NCI-H69 (cell line): ENCODE data around the gene ZBTB8B.
"Not testable (repeated sequence)": the region's sequence is repeated elsewhere in the genome, so short reads cannot be mapped to it uniquely, and the experiment has no call there.

ENCODE experiments used
- DNase-seq: peaks from one replicate; lab custom pipeline; 2025; lab: John Stamatoyannopoulos, UW

The ZBTB8B gene

DNA sequence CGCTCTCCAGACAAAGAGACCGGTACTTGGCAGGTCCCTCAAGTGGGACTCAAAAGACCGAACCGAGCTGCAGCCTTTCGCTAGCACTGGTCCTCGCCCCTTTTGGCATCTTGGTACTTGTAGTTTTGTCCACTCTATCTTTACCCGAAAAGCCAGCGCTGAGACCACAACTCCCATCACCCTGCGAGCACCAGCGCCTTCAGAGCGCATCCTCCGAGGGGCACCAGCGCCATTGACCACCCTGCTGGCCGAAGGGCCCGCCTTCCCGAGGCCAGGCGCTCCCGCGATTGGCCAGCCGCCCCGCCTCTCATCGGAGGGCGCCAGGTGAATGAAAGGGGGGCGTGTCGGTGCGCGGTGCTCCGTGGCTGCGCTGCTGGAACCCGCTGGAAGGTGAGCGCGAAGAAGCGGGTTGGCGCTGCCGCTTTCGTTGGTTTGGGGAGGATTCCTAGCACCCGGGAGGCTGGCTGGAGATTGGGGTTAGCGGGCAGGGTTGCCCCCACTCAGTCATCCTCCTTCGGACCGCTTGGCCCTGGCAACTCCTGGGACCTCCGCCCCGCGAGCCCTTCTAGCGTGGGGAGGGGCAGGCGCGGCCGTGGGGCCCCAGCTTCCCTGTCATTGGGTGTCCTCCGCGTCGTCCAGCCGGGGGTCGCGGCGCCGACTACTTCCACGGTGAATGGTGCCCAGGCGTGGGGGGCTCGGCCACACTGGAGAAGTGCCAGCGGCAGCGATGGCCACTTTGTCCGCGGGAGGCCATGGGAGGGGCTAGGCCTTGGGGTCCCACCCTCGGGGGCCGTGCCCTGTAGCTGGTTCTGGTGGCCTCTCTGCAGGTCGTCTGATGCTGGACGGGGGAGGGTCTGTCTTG is at the start of gene ZBTB8B:
Gene ZBTB8B (plus strand): TSS at position 357 of the 862 bp plus-strand sequence. CDS start 5,553 bp downstream, outside the sequence.
- peak; percentile 95 for DNase-seq

DNA sequence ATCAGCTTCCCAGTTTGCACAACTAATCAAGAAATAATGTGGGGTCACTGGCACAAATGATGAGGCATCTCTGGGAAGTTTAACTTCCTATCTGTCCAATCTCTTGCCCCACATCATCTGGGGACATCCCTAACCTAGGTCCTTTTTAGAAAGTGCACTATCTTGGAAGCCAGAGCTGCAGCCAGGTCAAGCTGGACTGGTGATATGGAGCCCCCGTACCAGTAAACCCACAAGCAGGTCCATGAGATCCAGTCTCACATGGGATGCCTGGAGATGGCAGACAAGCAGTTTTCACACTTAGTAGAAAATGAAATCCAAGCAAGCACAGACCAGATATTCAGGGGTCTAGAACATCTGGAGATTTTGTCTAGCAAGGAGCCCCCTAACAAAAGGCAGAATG is 43.1 kb upstream of the ZBTB8B start:
- DNase-seq = no peak

DNA sequence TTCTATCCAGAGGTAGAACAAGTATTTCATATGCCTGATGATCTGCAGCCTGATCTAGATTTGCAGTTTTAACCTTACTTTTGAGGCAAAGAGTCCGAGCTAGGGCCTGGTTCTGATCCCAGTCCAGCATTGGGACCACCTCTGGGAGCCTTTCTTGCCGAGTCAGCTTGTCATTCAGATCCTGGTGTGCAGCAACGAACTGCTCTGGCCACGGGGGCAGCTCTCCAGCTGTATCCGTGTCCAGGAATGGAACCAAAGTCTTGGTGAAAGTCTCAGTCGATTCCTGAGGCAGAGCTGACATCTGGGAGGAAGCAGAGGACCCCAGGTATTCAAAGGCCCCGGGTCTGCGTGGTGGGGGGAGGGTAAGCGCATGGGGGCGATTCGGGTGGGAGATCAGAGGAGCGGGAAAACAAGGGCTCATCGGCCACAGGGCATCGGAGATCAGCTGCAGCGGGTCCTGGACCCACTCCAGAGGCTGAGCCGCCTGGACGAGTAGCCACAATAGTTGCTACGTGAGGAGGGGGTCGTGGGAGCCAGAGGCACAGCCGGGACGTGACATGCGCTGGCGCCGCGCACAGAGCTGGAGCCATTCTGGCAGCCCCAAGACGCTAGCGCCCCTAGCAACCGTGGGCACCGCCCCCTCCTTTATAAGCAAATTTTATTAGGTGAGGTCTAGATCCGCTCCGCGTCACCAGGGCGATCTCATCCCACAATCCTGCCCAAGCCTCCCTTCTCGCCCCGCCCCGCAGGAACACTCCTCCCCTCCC is 38.2 kb upstream of the ZBTB8B start:
- peak; percentile 76 for DNase-seq

DNA sequence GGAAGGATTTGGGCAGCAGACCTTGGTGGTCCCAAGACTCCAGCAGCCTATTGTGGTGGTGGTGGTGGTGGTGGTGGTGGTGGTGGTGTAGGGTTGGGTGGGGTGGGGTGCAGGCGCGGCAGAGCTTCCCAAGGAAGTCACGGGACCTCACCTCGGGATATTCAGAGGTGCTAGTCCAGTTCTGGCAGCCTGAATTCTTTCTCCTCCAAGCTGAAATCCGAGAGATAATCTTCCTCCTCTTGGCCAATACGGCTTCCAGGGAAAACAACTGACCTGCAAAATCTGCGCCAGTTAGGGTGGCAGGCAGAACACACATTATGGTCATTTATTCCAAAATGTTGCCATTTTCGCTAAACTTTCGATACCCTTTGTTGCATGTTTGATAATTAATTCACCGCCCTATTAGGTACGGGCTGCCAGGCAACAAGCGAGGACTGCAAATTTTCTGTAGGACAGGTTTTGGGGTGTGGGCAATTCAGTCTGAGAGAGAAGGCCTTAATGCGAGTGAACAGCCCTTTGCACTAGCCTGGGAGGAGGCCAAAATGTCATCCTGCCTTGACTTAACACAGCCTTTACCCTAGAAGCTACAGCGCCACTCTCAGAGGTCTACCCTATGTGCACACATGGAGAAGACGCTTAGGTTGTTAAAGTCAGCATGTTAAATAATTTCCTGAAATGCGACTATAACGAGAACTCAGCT is 37.5 kb upstream of the ZBTB8B start:
- DNase-seq = no peak

DNA sequence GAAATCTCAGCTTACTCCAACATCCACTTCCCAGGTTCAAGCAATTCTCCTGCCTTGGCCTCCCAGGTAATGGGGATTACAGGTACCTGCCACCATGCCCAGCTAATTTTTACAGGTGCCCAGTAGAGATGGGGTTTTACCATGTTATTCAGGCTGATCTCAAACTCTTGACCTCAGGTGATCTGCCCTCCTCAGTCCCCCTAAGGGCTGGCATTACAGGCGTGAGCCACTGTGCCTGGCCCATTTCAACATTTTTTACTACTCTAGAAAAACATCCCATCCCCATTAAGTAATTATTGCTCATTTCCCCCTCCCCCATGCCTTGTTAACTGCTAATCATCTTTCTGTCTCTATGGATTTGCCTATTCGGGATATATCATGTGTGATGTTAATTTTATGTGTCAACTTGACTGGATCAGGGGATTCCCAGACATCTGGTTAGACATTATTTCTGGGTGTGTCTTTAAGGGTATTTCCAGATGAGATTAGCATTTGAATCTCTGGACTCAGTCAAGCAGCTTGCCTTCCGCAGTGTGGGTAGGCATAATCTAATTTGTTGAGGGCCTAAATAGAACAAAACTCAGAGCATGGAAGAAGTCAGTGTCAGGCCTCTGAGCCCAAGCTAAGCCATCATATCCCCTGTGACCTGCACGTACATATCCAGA is 33.0 kb upstream of the ZBTB8B start:
- peak; percentile 6 for DNase-seq

DNA sequence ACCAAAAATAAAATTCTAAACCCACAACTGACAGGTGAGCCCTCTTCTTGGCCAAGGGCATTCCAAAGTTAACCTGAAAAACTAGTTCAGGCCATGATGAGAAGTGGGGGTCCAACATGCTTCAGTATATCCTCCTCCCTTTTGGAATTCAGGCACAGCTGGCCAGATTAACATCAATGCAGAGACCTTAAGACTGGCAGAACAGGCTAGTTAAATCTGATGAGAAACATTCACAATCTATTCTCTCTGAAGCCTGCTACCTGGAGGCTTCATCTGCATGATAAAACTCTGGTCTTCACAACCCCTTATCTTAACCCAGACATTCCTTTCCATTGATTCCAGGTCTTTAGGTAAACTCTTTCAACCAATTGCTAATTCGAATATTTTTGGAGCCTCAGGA is 26.7 kb upstream of the ZBTB8B start:
- no peak for DNase-seq

DNA sequence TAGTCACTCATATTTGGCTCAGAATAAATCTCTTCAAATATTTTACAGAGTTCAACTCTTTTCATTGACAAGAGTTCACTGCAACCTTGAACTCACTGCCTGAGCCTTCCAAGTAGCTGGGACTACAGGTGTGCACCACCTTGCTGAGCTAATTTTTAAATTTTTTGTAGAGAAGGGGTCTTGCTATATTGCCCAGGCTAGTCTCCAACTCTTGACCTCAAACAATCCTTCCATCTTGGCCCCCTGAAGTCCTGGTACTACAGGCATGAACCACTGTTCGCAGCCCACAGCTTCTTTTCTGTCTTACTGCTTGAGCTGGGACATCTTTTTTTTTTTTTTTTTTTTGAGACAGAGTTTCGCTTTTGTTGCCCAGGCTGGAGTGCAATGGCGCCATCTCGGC is 26.1 kb upstream of the ZBTB8B start:
- DNase-seq = not testable (repeated sequence)

DNA sequence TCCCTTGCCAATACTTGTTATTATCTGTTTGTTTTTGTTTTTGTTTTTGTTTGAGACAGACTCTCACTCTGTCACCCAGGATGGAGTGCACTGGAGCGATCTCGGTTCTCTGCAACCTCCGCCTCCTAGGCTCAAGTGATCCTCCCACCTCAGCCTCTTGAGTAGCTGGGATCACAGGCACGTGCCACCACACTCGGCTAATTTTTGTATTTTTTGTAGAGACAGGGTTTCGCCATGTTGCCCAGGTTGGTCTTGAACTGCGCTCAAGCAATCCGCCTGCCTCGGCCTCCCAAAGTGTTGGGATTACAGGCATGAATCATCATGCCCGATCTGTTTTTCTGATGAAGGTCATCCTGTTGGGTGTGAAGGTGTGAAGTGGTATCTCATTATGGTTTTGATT is 23.4 kb upstream of the ZBTB8B start:
- not testable (repeated sequence) for DNase-seq

DNA sequence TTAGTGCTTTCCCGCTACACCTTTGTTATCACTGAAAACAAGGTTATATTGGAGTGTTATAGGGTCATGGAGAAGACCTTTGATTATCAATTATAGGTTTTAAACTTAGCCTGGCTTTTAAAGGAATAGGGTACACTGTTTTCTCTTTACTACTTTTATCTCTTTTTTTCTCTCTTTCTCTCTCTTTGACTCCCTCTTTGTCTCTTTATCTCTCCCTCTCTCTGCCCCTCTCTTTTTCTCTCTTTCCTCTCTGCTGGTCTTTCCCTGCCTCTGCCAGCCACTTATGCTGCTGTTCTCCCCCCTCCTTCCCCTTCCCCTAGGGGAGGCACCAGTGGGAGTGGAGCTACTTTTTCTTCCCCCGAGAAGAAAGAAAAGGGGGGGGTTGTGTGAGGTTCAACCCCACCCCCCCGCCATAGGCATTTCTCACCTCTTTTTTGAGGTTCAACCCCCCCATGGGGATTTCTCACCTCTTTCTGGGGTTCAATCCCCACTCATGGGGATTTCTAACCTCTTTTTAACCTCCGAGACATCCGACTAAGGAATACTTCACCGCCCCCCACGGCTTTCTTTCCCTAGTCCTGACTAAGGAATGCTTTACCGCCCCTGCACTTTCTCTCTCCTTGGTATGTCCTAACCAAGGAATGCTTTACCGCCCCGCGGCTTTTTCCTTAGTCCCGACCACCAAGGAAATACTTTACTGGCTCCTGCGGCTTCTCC is 17.2 kb upstream of the ZBTB8B start:
- DNase-seq = no peak

DNA sequence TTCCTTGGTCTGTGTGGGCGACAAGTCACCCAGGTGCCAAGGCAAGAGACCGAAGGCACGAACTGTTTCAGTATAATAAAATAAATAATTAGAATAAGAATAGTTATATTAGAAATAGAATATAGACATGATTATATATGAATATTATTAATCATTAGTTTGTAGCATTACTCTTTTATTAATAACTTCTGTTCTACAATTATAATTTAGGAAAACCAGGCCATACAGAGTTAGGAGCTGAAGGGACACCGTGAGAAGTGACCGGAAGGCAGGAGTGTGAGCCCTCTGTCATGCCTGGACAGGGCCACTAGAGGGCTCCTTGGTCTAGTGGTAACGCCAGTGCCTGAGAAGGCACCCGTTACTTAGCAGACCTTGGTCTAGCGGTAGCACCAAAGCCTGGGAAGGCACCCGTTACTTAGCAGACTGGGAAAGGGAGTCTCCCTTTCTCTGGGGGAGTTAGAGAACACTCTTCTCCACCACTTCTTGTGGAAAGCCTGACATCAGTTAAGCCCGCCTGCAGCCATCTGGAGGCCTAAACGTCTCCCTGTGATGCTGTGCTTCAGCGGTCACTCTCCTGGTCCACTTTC is 16.6 kb upstream of the ZBTB8B start:
- peak; percentile 59 for DNase-seq

DNA sequence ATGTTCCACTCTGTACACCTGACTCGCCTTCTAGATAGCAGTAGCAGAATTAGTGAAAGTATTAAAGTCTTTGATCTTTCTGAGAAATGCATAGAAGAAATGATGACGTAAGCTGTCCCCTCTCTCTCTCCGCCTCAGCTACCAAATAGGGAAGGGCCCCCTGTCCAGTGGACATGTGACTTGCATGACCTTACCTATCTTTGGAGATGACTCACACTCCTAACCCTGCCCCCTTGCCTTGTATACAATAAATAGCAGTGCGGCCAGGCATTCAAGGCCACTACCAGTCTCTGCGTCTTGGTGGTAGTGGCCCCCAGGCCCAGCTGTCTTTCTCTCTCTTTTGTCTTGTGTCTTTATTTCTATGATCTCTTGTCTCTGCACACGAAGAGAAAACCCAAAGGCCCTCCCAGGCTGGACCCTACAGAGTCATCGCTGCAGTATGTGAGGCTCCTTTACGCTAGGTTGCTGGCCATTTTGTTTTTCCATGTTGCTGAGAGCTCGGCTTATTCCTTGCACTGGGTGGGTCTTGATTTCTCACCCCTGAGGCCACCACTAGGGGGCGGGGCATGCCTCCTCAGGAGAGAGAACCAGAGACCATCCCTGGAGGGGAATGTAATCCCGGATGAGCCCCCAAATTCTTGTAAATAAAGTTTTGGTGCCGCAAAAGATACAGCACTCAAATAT is 16.0 kb upstream of the ZBTB8B start:
- no peak for DNase-seq

DNA sequence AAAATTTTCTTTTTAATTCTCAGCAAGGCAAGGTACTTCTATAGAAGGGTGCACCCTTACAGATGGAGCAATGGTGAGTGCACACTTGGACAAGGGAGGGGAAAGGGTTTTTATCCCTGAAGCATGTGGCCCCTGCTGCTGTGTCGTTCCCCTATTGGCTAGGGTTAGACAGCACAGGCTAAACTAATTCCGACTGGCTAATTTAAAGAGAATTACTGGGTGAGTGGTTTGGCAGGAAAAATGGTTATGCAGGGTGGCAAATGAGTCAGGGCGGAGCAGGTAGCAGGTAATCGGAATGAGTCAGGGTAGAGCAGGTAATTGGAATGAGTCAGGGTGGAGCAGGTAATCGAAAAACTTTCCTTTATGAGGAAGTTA is 15.4 kb upstream of the ZBTB8B start:
- DNase-seq = not testable (repeated sequence)

DNA sequence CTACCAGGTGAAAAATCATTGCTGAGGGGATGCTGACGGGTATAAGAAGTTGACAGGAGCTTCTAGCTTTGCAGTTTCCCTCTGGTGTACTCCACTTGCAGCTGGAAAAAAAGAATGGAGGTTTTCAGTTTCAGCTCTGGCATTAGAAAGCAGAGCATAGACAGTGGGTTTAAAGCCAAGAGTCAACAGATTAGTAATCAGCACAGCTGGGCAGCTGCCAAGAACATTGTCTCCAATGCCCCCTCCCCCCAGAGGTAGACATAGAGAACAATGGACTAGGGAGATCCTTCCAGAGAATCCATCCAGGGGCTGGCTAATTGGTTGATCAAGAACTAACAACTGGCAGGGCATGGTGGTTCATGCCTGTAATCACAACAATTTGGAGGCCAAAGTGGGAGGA is 10.1 kb upstream of the ZBTB8B start:
- peak; percentile 78 for DNase-seq

DNA sequence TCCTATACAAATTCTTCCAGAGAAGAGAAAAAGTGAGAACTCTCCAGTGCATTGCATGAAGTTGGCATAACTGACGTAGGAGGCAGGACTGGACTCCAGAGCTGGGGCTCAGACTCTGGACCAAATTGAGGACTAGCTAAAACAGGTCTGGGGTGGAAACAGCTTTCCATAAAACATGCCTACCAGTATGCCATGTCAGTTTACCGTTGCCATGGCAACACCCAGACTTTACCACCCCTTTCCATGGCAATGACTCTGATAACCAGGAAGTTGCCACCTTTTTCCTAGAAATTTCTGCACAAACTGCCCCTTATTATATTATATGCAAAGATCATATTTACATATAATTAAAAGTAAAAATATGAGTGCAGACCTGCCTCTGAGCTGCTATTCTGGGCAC is 8.9 kb upstream of the ZBTB8B start:
- no peak for DNase-seq

DNA sequence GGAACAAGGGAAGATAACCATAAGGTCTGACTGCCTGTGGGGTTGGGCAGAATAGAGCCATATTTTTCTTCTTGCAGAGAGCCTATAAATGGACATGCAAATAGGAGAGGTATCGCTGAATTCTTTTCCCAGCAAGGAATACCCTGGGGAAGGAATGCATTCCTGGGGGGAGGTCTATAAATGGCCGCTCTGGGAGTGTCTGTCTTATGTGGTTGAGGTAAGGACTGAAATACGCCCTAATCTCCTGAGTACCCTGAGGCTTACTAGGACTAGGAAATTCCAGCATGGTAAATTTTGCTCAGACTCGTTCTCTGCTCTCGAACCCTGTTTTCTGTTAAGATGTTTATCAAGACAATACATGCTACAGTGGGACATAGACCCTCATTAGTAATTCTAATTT is 6.1 kb upstream of the ZBTB8B start:
- DNase-seq = not testable (repeated sequence)

DNA sequence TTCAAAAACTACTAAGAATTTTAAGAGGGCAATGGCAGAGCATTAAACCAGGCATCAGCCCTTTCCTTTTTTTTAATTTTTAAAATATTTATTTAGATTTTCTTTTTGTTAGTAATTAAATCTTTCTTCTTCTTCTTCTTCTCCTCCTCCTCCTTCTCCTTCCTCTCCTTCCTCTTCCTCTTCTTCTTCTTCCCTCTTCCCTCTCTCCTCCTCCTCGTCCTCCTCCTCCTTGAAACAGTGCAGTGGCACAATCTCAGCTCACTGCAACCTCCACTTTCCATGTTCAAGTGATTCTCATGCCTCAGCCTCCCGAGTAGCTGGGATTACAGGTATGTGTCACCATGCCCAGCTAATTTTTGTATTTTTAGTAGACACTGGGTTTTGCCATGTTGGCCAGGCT is 1.9 kb upstream of the ZBTB8B start:
- not testable (repeated sequence) for DNase-seq

DNA sequence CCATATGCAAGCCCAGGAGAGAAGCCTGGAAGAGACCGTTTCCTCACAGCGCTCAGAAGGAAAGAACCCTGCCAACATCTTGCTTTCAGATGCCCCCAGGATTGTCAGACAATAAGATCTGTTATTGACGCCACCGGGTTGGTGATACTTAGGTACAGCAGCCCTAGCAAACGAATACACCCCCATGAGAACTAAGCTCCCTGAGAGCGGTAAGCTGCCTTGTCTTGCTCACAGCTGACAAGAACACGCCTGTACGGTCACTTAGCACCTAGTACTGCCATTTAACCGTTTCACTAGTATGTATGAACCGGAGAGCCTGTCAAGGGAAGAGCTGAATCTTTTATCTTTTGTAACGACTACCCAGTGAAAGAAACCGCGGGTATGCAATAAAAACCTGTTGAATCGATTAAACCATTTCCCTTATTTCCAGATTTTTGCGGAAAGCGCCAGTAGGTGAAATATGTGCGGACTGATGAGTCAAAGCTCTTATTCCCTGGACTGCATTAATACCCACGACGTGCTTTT is 619 bp upstream of the ZBTB8B start:
- DNase-seq = peak; percentile 40

DNA sequence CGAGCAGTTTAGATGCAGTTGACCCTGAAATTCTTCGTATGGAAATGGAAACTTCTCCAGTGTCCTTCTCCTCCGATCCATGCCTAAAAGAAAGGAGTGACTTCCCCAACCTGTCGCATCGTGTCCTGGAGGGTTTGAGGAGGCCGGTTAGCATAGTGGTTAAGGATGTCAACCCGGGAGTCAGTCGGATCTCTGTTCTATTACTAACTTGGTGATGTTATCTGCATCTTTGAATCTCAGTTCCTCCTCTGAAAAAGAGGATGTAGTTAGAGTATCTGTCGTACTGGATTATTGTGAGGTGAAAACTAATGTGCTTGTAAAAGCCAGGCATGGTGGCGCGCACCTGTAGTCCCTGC is 684 bp downstream of the ZBTB8B start:
- no peak for DNase-seq

DNA sequence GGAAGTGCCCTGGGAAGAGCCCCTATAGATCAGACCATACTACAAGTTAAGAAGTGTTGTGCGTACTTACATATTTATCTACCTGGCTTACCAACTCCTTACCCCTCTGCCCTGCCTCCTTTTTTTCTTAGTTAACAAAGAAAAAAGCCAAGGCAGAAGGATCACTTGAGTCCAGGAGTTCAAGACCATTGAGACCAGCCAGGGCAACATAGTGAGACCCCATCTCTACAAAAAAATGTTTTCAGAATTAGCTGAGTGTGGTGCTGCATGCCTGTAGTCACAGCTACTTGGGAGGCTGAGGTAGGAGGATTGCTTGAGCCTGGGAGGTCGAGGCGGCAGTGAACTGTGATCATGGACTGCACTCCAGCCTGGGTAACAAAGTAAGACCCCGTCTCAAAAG is 1.9 kb downstream of the ZBTB8B start:
- DNase-seq = no peak

DNA sequence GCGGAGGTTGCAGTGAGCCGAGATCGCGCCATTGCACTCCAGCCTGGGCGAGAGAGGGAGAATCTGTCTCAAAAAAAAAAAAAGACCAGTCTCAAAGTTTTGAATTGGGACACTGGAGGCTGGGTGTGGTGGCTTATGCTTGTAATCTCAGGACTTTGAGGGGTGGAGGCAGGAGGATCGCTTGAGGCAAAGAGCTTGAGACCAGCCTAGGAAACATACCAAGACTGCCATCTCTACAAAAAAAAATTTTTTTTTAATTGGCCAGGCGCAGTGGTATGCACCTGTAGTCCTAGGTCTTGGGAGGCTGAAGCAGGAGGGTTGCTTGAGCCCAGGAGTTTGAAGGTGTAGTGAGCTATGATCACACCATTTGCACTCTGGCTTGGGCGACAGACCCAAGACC is 3.9 kb downstream of the ZBTB8B start:
- DNase-seq = no peak
